ENCODE results near the gene BAIAP2L1.

BAIAP2L1 gene

GRCh38 chr7:98289333-98289875 is 111.5 kb downstream of the BAIAP2L1 start:
- in situ Hi-C loops (cut with HindIII; ENCODE audit: low sequenced_read_pairs): no loop called here
- H3K4me3 ChIP-seq (ENCODE audit: low read depth, low read length): no peak overlapping the region
- DNase-seq (ENCODE audit: low read depth, low spot score): no peak

GRCh38 chr7:98288064-98288823 is 112.6 kb downstream of the BAIAP2L1 start:
- no peak for TF ChIP-seq CTCF (IDR thresholded peaks at IDR 0.05; ENCODE audit: low read depth, low read length)
- in situ Hi-C loops (cut with HindIII; ENCODE audit: low sequenced_read_pairs): no loop called here
- DNase-seq (ENCODE audit: low read depth, low spot score): no peak
- no peak overlapping the region for H3K4me3 ChIP-seq (ENCODE audit: low read depth, low read length)

More at GRCh38 chr7:98289333-98289875, 111.5 kb downstream of the BAIAP2L1 start:
- TF ChIP-seq CTCF (IDR thresholded peaks at IDR 0.05; ENCODE audit: low read depth, low read length): no peak

- in situ Hi-C loops (cut with HindIII; ENCODE audit: low sequenced_read_pairs): no loop called here
- H3K4me3 ChIP-seq (ENCODE audit: low read depth, low read length): no peak overlapping the region
- TF ChIP-seq CTCF (IDR thresholded peaks at IDR 0.05; ENCODE audit: low read depth, low read length): no peak
- DNase-seq (ENCODE audit: low read depth, low spot score): no peak
Observed at GRCh38 chr7:98287486-98287959, 113.4 kb downstream of the BAIAP2L1 start.

GRCh38 chr7:98286701-98287485 is 114.0 kb downstream of the BAIAP2L1 start:
- TF ChIP-seq CTCF (IDR thresholded peaks at IDR 0.05; ENCODE audit: low read depth, low read length): no peak
- no peak for DNase-seq (ENCODE audit: low read depth, low spot score)
- H3K4me3 ChIP-seq (ENCODE audit: low read depth, low read length): no peak overlapping the region
- in situ Hi-C loops (cut with HindIII; ENCODE audit: low sequenced_read_pairs): no loop called here

- DNase-seq (ENCODE audit: low read depth, low spot score): peak; percentile 29
- no peak overlapping the region for H3K4me3 ChIP-seq (ENCODE audit: low read depth, low read length)
- no peak for TF ChIP-seq CTCF (IDR thresholded peaks at IDR 0.05; ENCODE audit: low read depth, low read length)
- in situ Hi-C loops (cut with HindIII; ENCODE audit: low sequenced_read_pairs): no loop called here
Observed at GRCh38 chr7:98286093-98286539, 114.8 kb downstream of the BAIAP2L1 start.
